Ramos (cell line): ENCODE results near the gene NMS.
"Not testable (repeated sequence)": the region's sequence is repeated elsewhere in the genome, so short reads cannot be mapped to it uniquely, and the experiment has no call there.

Experiments used
- in situ Hi-C: fragments of 300-500 bp; cut with MboI; formaldehyde crosslinking; loops from one replicate; pipeline ENCODE4 v1.14.3; 2022; ENCODE audit warnings: low sequenced_read_pairs; ENCODE audit not compliant: unreplicated experiment

NMS gene

GRCh38 chr2:100470182-100470581, at the start of gene NMS:
Gene NMS, plus strand, starts transcription at chr2:100470482. Its CDS starts 7 bp downstream, at chr2:100470489.
- in situ Hi-C loops = no loop called here

GRCh38 chr2:100422320-100423055, 47.8 kb upstream of the NMS start:
- in situ Hi-C loops = no loop called here

- in situ Hi-C loops = no loop called here
Observed at GRCh38 chr2:100423631-100424030, 46.7 kb upstream of the NMS start.

- in situ Hi-C loops = no loop called here
Observed at GRCh38 chr2:100424277-100424875, 45.9 kb upstream of the NMS start.

- in situ Hi-C loops = no loop called here
Observed at GRCh38 chr2:100425107-100425506, 45.2 kb upstream of the NMS start.

GRCh38 chr2:100425573-100426383, 44.5 kb upstream of the NMS start:
- in situ Hi-C loops = no loop called here

- in situ Hi-C loops = no loop called here
Observed at GRCh38 chr2:100426384-100426720, 43.9 kb upstream of the NMS start.

- in situ Hi-C loops = no loop called here
Observed at GRCh38 chr2:100427111-100427510, 43.2 kb upstream of the NMS start.

GRCh38 chr2:100427627-100428258, 42.5 kb upstream of the NMS start:
- in situ Hi-C loops = no loop called here

GRCh38 chr2:100429726-100430125, 40.6 kb upstream of the NMS start:
- in situ Hi-C loops = no loop called here

GRCh38 chr2:100437751-100438150, 32.5 kb upstream of the NMS start:
- in situ Hi-C loops = no loop called here

GRCh38 chr2:100446696-100447095, 23.6 kb upstream of the NMS start:
- in situ Hi-C loops = no loop called here

GRCh38 chr2:100451092-100451491, 19.2 kb upstream of the NMS start:
- in situ Hi-C loops = no loop called here

- in situ Hi-C loops = no loop called here
Observed at GRCh38 chr2:100451734-100452133, 18.5 kb upstream of the NMS start.

- in situ Hi-C loops = no loop called here
Observed at GRCh38 chr2:100453853-100454252, 16.4 kb upstream of the NMS start.

- in situ Hi-C loops = not testable (repeated sequence)
Observed at GRCh38 chr2:100456357-100456756, 13.9 kb upstream of the NMS start.

- in situ Hi-C loops = no loop called here
Observed at GRCh38 chr2:100460904-100461530, 9.3 kb upstream of the NMS start.

GRCh38 chr2:100470898-100471514, 724 bp downstream of the NMS start:
- in situ Hi-C loops = no loop called here

- in situ Hi-C loops = no loop called here
Observed at GRCh38 chr2:100476606-100477005, 6.3 kb downstream of the NMS start.

GRCh38 chr2:100482741-100483140, 12.5 kb downstream of the NMS start:
- in situ Hi-C loops = no loop called here
